GM12878 (cell line): ENCODE results near the gene CYTIP. TPM values are rescaled to one million over a fixed set of nuclear protein-coding genes. Genes with fewer than 3 reads are reported as not detected.
A peak's percentile ranks its signal among the peaks of the same experiment; 100 is the strongest.

Experiments used
- ATAC-seq: fragments of 200-7000 bp; cut with Tn5 transposase; 3 replicates; pipeline ENCODE4 v1.9.1; 2020; ENCODE audit warnings: mild to moderate bottlenecking, moderate library complexity
- BruUV-seq: library from RNA; stranded (reverse); fragments of 400-500 nt; replicated peaks from 2 replicates; lab custom pipeline; 2021; lab: Mats Ljungman, UMichigan
- CTCF ChIA-PET: fragments of 300-600 bp; sonication (Branson Sonifier 250); formaldehyde crosslinking; extraction: SDS; loops from one replicate; lab custom pipeline; 2021; ENCODE audit warnings: inconsistent platforms; lab: Yijun Ruan, JAX
- POLR2A ChIA-PET: fragments of 350-600 bp; formaldehyde crosslinking; extraction: SDS; loops from one replicate; lab custom pipeline; 2021; ENCODE audit warnings: inconsistent platforms; lab: Charles Lee
- RAD21 ChIA-PET: fragments of 300-600 bp; sonication (Branson Sonifier 250); formaldehyde crosslinking; loops from one replicate; lab custom pipeline; 2023; ENCODE audit warnings: antibody characterized with exemption; ENCODE audit not compliant: unreplicated experiment; lab: Charles Lee
- SMC1A ChIA-PET: fragments of 300-600 bp; sonication (Branson Sonifier 250); formaldehyde crosslinking; loops from one replicate; lab custom pipeline; 2023; ENCODE audit not compliant: unreplicated experiment, uncharacterized antibody; lab: Charles Lee
- DNase-seq: peaks from one replicate; pipeline ENCODE4 v3.0.0-alpha.2; 2011; ENCODE audit warnings: low read depth, low spot score
- FAIRE-seq: peaks from 3 replicates; lab custom pipeline; 2011; peaks lifted over from hg19 to GRCh38; lab: Jason Lieb, UNC
- H2AFZ ChIP-seq: 2 replicates; pipeline ENCODE4 v1.6.0; 2011; ENCODE audit warnings: low read depth, low read length, control low read depth; ENCODE audit not compliant: control insufficient read depth
- H3K27ac ChIP-seq: 2 replicates; pipeline ENCODE4 v1.5.1; 2011; ENCODE audit warnings: control low read depth; ENCODE audit not compliant: control insufficient read depth, insufficient read depth
- H3K27me3 ChIP-seq, 2 experiments: replicated peaks in 1 of 2; 2 replicates each; pipeline versions ENCODE4 v1.6.0 to v1.6.1; 2011; ENCODE audit warnings: low read length in 1 of 2; ENCODE audit not compliant: control insufficient read depth in 2 of 2, insufficient read depth in 2 of 2
- H3K36me3 ChIP-seq, 2 experiments: 2 replicates each; pipeline ENCODE4 v1.5.1; 2011; ENCODE audit warnings: low read length in 1 of 2; ENCODE audit not compliant: control insufficient read depth in 2 of 2, insufficient read depth in 2 of 2
- H3K4me1 ChIP-seq: 2 replicates; pipeline ENCODE4 v1.6.1; 2011; ENCODE audit warnings: mild to moderate bottlenecking, low read length, moderate library complexity, mixed read lengths; ENCODE audit not compliant: control insufficient read depth, insufficient read depth
- H3K4me2 ChIP-seq: 2 replicates; pipeline ENCODE4 v1.6.0; 2011; ENCODE audit warnings: control low read depth; ENCODE audit not compliant: control insufficient read depth, insufficient read depth
- H3K4me3 ChIP-seq: fragments of 200-600 bp; sonication (generic); 2 replicates; pipeline ENCODE4 v1.5.1; 2016
- H3K79me2 ChIP-seq: 2 replicates; pipeline ENCODE4 v1.6.0; 2011; ENCODE audit warnings: low read length; ENCODE audit not compliant: control insufficient read depth, insufficient read depth
- H3K9ac ChIP-seq: 2 replicates; pipeline ENCODE4 v1.8.0; 2011; ENCODE audit warnings: low read length, control low read depth, mixed read lengths; ENCODE audit not compliant: control insufficient read depth, insufficient read depth
- H3K9me3 ChIP-seq: replicated peaks from 3 replicates; pipeline ENCODE4 v1.5.1; 2011; ENCODE audit warnings: mild to moderate bottlenecking, low read length; ENCODE audit not compliant: control insufficient read depth, insufficient read depth
- H4K20me1 ChIP-seq: 2 replicates; pipeline ENCODE4 v1.6.0; 2011; ENCODE audit not compliant: control insufficient read depth, insufficient read depth
- ATF7 ChIP-seq: fragments of 450-650 bp; IDR thresholded peaks from 2 replicates; pipeline ENCODE4 v1.6.1; 2016; ENCODE audit warnings: low read depth, mild to moderate bottlenecking
- BHLHE40 ChIP-seq, 2 experiments: fragments of 450-650 bp in 1 of 2; IDR thresholded peaks; 2 replicates each; pipeline ENCODE4 v1.6.1; 2011 to 2017; ENCODE audit warnings: low read depth in 2 of 2, borderline replicate concordance in 1 of 2, improper control_type of control experiment in 1 of 2, low read length in 1 of 2, mild to moderate bottlenecking in 1 of 2
- BRCA1 ChIP-seq: IDR thresholded peaks from 2 replicates; pipeline ENCODE4 v1.6.1; 2011; ENCODE audit warnings: low read depth, low read length, improper control_type of control experiment
- CEBPB ChIP-seq, 2 experiments: fragments of 150-350 bp in 1 of 2; IDR thresholded peaks; 2 replicates each; pipeline ENCODE4 v1.6.1; 2012 to 2014; ENCODE audit warnings: low read depth in 2 of 2, low read length in 2 of 2, borderline replicate concordance in 1 of 2, inconsistent platforms in 1 of 2
- CHD1 ChIP-seq: IDR thresholded peaks from 2 replicates; pipeline ENCODE4 v1.6.1; 2012; ENCODE audit warnings: low read depth, low read length, improper control_type of control experiment
- LARP7 ChIP-seq: fragments of 450-650 bp; IDR thresholded peaks from 2 replicates; pipeline ENCODE4 v1.6.1; 2017; ENCODE audit warnings: mild to moderate bottlenecking
- MEF2B ChIP-seq: fragments of 450-650 bp; IDR thresholded peaks from 2 replicates; pipeline ENCODE4 v1.6.1; 2018; ENCODE audit warnings: mild to moderate bottlenecking, moderate library complexity; ENCODE audit not compliant: partially characterized antibody, poor library complexity, severe bottlenecking
- MXI1 ChIP-seq: fragments of 150-350 bp; IDR thresholded peaks from 2 replicates; pipeline ENCODE4 v1.6.1; 2011; ENCODE audit warnings: low read depth, mild to moderate bottlenecking, inconsistent platforms, low read length, improper control_type of control experiment
- NFXL1 ChIP-seq: fragments of 450-650 bp; IDR thresholded peaks from 2 replicates; pipeline ENCODE4 v1.6.1; 2017; ENCODE audit warnings: antibody characterized with exemption, mild to moderate bottlenecking, borderline replicate concordance
- NR2C2 ChIP-seq: IDR thresholded peaks from 2 replicates; pipeline ENCODE4 v1.6.1; 2011; ENCODE audit warnings: borderline replicate concordance, low read depth; ENCODE audit not compliant: control insufficient read depth, insufficient read length
- PBX3 ChIP-seq: IDR thresholded peaks from 2 replicates; pipeline ENCODE4 v1.6.1; 2011; ENCODE audit warnings: mild to moderate bottlenecking, low read depth, low read length, moderate library complexity; ENCODE audit not compliant: insufficient replicate concordance
- PML ChIP-seq: IDR thresholded peaks from 2 replicates; pipeline ENCODE4 v1.6.1; 2012; ENCODE audit warnings: low read length, inconsistent platforms
- RCOR1 ChIP-seq: conservative IDR thresholded peaks from 2 replicates; pipeline ENCODE4 v1.6.1; 2012; ENCODE audit warnings: low read depth, low read length, improper control_type of control experiment
- SRF ChIP-seq, 2 experiments: IDR thresholded peaks; 2 replicates each; pipeline ENCODE4 v1.6.1; 2011; ENCODE audit warnings: low read depth in 2 of 2, low read length in 2 of 2, mild to moderate bottlenecking in 1 of 2, moderate library complexity in 1 of 2
- TAF1 ChIP-seq: IDR thresholded peaks from 2 replicates; pipeline ENCODE4 v1.6.1; 2011; ENCODE audit warnings: mild to moderate bottlenecking, low read depth, low read length, borderline replicate concordance
- TCF12 ChIP-seq: IDR thresholded peaks from 2 replicates; pipeline ENCODE4 v1.6.1; 2011; ENCODE audit warnings: low read depth, mild to moderate bottlenecking, low read length
- YY1 ChIP-seq: IDR thresholded peaks from 2 replicates; pipeline ENCODE4 v1.6.1; 2011; ENCODE audit warnings: low read depth, mild to moderate bottlenecking, low read length
- ZBED1 ChIP-seq: IDR thresholded peaks from 2 replicates; pipeline ENCODE4 v1.6.1; 2016; ENCODE audit warnings: borderline replicate concordance
- ZBTB40 ChIP-seq: fragments of 450-650 bp; IDR thresholded peaks from 2 replicates; pipeline ENCODE4 v1.6.1; 2016; ENCODE audit warnings: mild to moderate bottlenecking, moderate library complexity, borderline replicate concordance
- ZSCAN29 ChIP-seq: fragments of 450-650 bp; IDR thresholded peaks from 2 replicates; pipeline ENCODE4 v1.6.1; 2017; ENCODE audit warnings: mild to moderate bottlenecking, moderate library complexity
- WGBS: methylation state at CpG from one replicate; pipeline ENCODE4 v1.1.6; 2016; ENCODE audit warnings: low lambda C conversion rate; ENCODE audit not compliant: insufficient replicate concordance, insufficient coverage; ENCODE audit errors: missing lambda C conversion rate; 5-methylcytosine and 5-hydroxymethylcytosine counted together
- in situ Hi-C: fragments of 300-500 bp; cut with MboI; formaldehyde crosslinking; loops from 9 replicates; pipeline ENCODE4 v1.14.3; 2018; ENCODE audit warnings: mixed read lengths
- intact Hi-C: fragments of 100-400 bp; cut with micrococcal nuclease; formaldehyde crosslinking; loops from one replicate; pipeline ENCODE4 v1.14.2; 2022; ENCODE audit not compliant: unreplicated experiment
- polyA plus RNA-seq, 11 experiments: library from polyadenylated mRNA; depleted of rRNA in 4 of 11; unstranded in 6 of 11; stranded (reverse) in 5 of 11; fragments of >200 nt; fragmentation: Nextera tagmentation in 4 of 11; fragmentation: Illumina TruSeq in 1 of 11; extraction: Ambion mirVana in 4 of 11; extraction: Trizol in 1 of 11; gene quantifications; 1 replicate in 1 of 11; 2 replicates in 10 of 11; pipeline versions ENCODE4 v1.2.1 to v1.2.3, GENCODE V29; 2011 to 2016; ENCODE audit warnings: inconsistent platforms in 2 of 11, missing spikeins in 2 of 11, low read depth in 1 of 11
- total RNA-seq, 4 experiments: library from RNA; depleted of rRNA in 3 of 4; stranded (reverse); fragments of >200 nt in 3 of 4; fragmentation: Illumina TruSeq in 1 of 4; extraction: Trizol in 1 of 4; gene quantifications; 2 replicates each; pipeline versions ENCODE4 v1.2.1 to v1.2.3, GENCODE V29; 2013 to 2021

The CYTIP gene
- total and polyA plus RNA-seq, 10 of the 15 experiments (the other 5 are each of a cell fraction or from before 2014, with no cell fraction given): 55.1 to 178 (median 73.4) TPM

- H3K4me3 ChIP-seq: peak overlapping the region; percentile 56
- POLR2A ChIA-PET: interaction anchor here (1.2 to 6.9 kb wide), 4 partner anchors 9 to 65 kb away, joined by 3 to 90 read pairs (median 29); partner anchors contain the start of gene CYTIP
- intact Hi-C loops: loop anchor here (5.0 to 10.0 kb wide), 3 partner anchors 144 to 316 kb away; partner anchors contain the start of gene ERMN
- peak overlapping the region; percentile 68 for H2AFZ ChIP-seq
- no peaks in the 10 kb centered on the region for H3K27me3 ChIP-seq
- H3K9me3 ChIP-seq: no peaks in the 10 kb centered on the region; the same call in 1 of the 3 replicates
- FAIRE-seq (no peak), ATAC-seq (peak; percentile 46), DNase-seq (no peak)
- SMC1A ChIA-PET: interaction anchor here (0.6 to 7.0 kb wide), 12 partner anchors 9 to 151 kb away, joined by 3 to 119 read pairs (median 12); partner anchors contain the start of gene CYTIP
- H3K4me2 ChIP-seq: peak overlapping the region; percentile 85
- H3K9ac ChIP-seq: peak overlapping the region; percentile 57
- peak overlapping the region; percentile 94 for H3K27ac ChIP-seq
- H3K36me3 ChIP-seq: no peaks in the 10 kb centered on the region
- 22% methylated on average over 3 of the region's 3 CpGs for WGBS
- in situ Hi-C loops: no loop called here
- H4K20me1 ChIP-seq: no peaks in the 10 kb centered on the region
- CTCF ChIA-PET: interaction anchor here (0.7 to 7.2 kb wide), 11 partner anchors 9 to 1664 kb away, joined by 3 to 70 read pairs (median 8); partner anchors contain the start of gene CYTIP
- no TSS peak for BruUV-seq
- H3K4me1 ChIP-seq: peaks cover 38% of the 10 kb centered on the region
- RAD21 ChIA-PET: interaction anchor here (1.3 to 6.0 kb wide), 8 partner anchors 9 to 57 kb away, joined by 3 to 125 read pairs (median 14); partner anchors contain the start of gene CYTIP
- peaks cover 17% of the 10 kb centered on the region for H3K79me2 ChIP-seq
- TF ChIP-seq SRF (IDR thresholded peaks at IDR 0.05; ENCODE audit: low read depth in 2 of 2, low read length in 2 of 2): no peak
- TF ChIP-seq BRCA1: no peak
- no peak for TF ChIP-seq CHD1
- TF ChIP-seq TCF12: no peak
- no peak for TF ChIP-seq ZBTB40
- TF ChIP-seq BHLHE40 (IDR thresholded peaks at IDR 0.05; ENCODE audit: borderline replicate concordance in 1 of 2, low read depth in 2 of 2, low read length in 1 of 2): no peak
- no peak for TF ChIP-seq ATF7
- peak; percentile 72; the same call in 1 of the 2 replicates for TF ChIP-seq YY1
- TF ChIP-seq ZBED1: no peak
- TF ChIP-seq TAF1: no peak
- no peak for TF ChIP-seq CEBPB (IDR thresholded peaks at IDR 0.05; ENCODE audit: borderline replicate concordance in 1 of 2, low read depth in 2 of 2, low read length in 2 of 2)
- TF ChIP-seq ZSCAN29: no peak
- TF ChIP-seq PML: no peak
- TF ChIP-seq PBX3: peak; percentile 65
- no peak for TF ChIP-seq MXI1
- peak; percentile 32; the same call in 1 of the 2 replicates for TF ChIP-seq LARP7
- TF ChIP-seq NFXL1: no peak
- TF ChIP-seq RCOR1: no peak
- TF ChIP-seq NR2C2: no peak
- TF ChIP-seq MEF2B: no peak
These were observed 27.2 kb upstream of the CYTIP start for GRCh38 chr2:157471078-157471477.
